Measurements from ENCODE around the gene B3GNT3. TPM values are rescaled to one million over a fixed set of nuclear protein-coding genes. Genes with fewer than 3 reads are reported as not detected.

The B3GNT3 gene
- total RNA-seq, 1 experiment from 2014 or later, result 2.8 TPM

DNA sequence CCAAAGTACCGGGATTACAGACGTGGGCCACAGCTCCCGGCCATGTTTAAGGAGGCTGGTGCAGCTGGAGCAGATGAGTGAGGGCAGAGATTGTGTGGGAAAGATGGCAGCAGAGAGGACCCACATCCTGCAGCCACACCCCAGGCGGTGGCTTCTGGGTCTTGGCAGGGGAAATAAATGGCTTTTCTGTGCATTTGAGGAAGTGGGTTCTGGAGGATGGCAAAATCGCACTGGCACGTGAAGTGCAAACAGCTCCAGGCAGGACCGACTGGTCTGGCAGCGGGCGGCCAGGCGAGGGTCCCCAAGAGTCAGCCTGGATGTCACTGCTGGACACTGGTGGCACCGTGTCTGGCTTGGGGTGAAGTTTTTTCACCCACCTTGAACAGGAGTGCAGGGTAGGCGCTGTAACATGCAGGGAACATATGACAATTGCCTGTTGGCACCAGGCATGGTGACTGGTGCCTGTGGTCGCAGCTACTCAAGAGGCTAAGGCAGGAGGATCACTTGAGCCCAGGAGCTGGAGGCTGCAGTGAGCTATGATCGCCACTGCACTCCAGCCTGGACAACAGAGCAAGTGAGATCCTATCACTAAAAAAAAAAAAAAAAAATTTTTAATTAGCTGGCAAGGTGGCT is 8.4 kb downstream of the B3GNT3 start:
- H3K4me3 ChIP-seq (ENCODE audit: low read depth, low read length), result no peak overlapping the region
- no peaks in the 10 kb centered on the region; the same call in 1 of the 2 replicates for H3K4me1 ChIP-seq
- H3K4me1 Mint-ChIP-seq (ENCODE audit: low read depth, unreplicated experiment), result no peaks in the 10 kb centered on the region
- ChIA-PET POLR2A (no interaction called here), CTCF (interaction anchor here (1.4 kb wide), 1 partner anchor 56 kb away, joined by 8 read pairs; the partner anchor contains the start of gene RPL18A)
- H3K4me3 Mint-ChIP-seq (ENCODE audit: unreplicated experiment), result no peak overlapping the region
- no peaks in the 10 kb centered on the region for H3K9me3 Mint-ChIP-seq (ENCODE audit: unreplicated experiment)
- intact Hi-C loops (cut with micrococcal nuclease; ENCODE audit: unreplicated experiment), result no loop called here
- H3K27ac Mint-ChIP-seq (ENCODE audit: unreplicated experiment), result no peak overlapping the region
- no peaks in the 10 kb centered on the region for H3K36me3 ChIP-seq (ENCODE audit: control insufficient read depth, insufficient read depth, low read length)
- BruUV-seq (replicated peaks), result no TSS peak
- no peaks in the 10 kb centered on the region for H3K9me3 ChIP-seq
- no peak for DNase-seq
- no peaks in the 10 kb centered on the region for H3K27me3 Mint-ChIP-seq (ENCODE audit: insufficient read depth, unreplicated experiment)
- no peaks in the 10 kb centered on the region for H3K27me3 ChIP-seq (replicated peaks; ENCODE audit: control insufficient read depth, insufficient read depth, low read length)
- TF ChIP-seq, protein P1, sequence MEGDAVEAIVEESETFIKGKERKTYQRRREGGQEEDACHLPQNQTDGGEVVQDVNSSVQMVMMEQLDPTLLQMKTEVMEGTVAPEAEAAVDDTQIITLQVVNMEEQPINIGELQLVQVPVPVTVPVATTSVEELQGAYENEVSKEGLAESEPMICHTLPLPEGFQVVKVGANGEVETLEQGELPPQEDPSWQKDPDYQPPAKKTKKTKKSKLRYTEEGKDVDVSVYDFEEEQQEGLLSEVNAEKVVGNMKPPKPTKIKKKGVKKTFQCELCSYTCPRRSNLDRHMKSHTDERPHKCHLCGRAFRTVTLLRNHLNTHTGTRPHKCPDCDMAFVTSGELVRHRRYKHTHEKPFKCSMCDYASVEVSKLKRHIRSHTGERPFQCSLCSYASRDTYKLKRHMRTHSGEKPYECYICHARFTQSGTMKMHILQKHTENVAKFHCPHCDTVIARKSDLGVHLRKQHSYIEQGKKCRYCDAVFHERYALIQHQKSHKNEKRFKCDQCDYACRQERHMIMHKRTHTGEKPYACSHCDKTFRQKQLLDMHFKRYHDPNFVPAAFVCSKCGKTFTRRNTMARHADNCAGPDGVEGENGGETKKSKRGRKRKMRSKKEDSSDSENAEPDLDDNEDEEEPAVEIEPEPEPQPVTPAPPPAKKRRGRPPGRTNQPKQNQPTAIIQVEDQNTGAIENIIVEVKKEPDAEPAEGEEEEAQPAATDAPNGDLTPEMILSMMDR (IDR thresholded peaks at IDR 0.05; ENCODE audit: insufficient read depth in 1 of 2, low read depth in 1 of 2, low read length in 1 of 2, severe bottlenecking in 1 of 2, unreplicated experiment in 1 of 2), result no peak
- no peaks in the 10 kb centered on the region for H3K36me3 Mint-ChIP-seq (ENCODE audit: insufficient read depth, unreplicated experiment)

- no peak overlapping the region for H3K4me3 ChIP-seq (ENCODE audit: low read depth, low read length)
- ChIA-PET CTCF (no interaction called here), POLR2A (no interaction called here)
- Mint-ChIP-seq H3K27ac (ENCODE audit: unreplicated experiment) (no peak overlapping the region), H3K9me3 (ENCODE audit: unreplicated experiment) (no peaks in the 10 kb centered on the region), H3K36me3 (ENCODE audit: insufficient read depth, unreplicated experiment) (no peaks in the 10 kb centered on the region), H3K27me3 (ENCODE audit: insufficient read depth, unreplicated experiment) (no peaks in the 10 kb centered on the region), H3K4me3 (ENCODE audit: unreplicated experiment) (no peak overlapping the region), H3K4me1 (ENCODE audit: low read depth, unreplicated experiment) (no peaks in the 10 kb centered on the region)
- DNase-seq, result no peak
- intact Hi-C loops (cut with micrococcal nuclease; ENCODE audit: unreplicated experiment), result no loop called here
- no TSS peak for BruUV-seq (replicated peaks)
- no peaks in the 10 kb centered on the region for H3K27me3 ChIP-seq (replicated peaks; ENCODE audit: control insufficient read depth, insufficient read depth, low read length)
- H3K4me1 ChIP-seq, result no peaks in the 10 kb centered on the region
- no peaks in the 10 kb centered on the region for H3K36me3 ChIP-seq (ENCODE audit: control insufficient read depth, insufficient read depth, low read length)
- no peaks in the 10 kb centered on the region for H3K9me3 ChIP-seq
- TF ChIP-seq, protein P1 (IDR thresholded peaks at IDR 0.05; ENCODE audit: insufficient read depth in 1 of 2, low read depth in 1 of 2, low read length in 1 of 2, severe bottlenecking in 1 of 2, unreplicated experiment in 1 of 2), result no peak
Measured at GRCh38 chr19:17805427-17805826, 10.5 kb downstream of the B3GNT3 start.

- H3K4me1 Mint-ChIP-seq (ENCODE audit: low read depth, unreplicated experiment), result no peaks in the 10 kb centered on the region
- Histone ChIP-seq H3K27me3 (replicated peaks; ENCODE audit: control insufficient read depth, insufficient read depth, low read length) (no peaks in the 10 kb centered on the region), H3K4me3 (ENCODE audit: low read depth, low read length) (no peak overlapping the region), H3K9me3 (no peaks in the 10 kb centered on the region), H3K36me3 (ENCODE audit: control insufficient read depth, insufficient read depth, low read length) (no peaks in the 10 kb centered on the region), H3K4me1 (no peaks in the 10 kb centered on the region)
- no peaks in the 10 kb centered on the region for H3K9me3 Mint-ChIP-seq (ENCODE audit: unreplicated experiment)
- POLR2A ChIA-PET, result no interaction called here
- TF ChIP-seq, protein P1 (IDR thresholded peaks at IDR 0.05; ENCODE audit: insufficient read depth in 1 of 2, low read depth in 1 of 2, low read length in 1 of 2, severe bottlenecking in 1 of 2, unreplicated experiment in 1 of 2), result no peak
- no peak for DNase-seq
- BruUV-seq (replicated peaks), result no TSS peak
- H3K4me3 Mint-ChIP-seq (ENCODE audit: unreplicated experiment), result no peak overlapping the region
- no peaks in the 10 kb centered on the region for H3K27me3 Mint-ChIP-seq (ENCODE audit: insufficient read depth, unreplicated experiment)
- intact Hi-C loops (cut with micrococcal nuclease; ENCODE audit: unreplicated experiment), result no loop called here
- CTCF ChIA-PET, result interaction anchor here (0.6 kb wide), 1 partner anchor 27 kb away, joined by 3 read pairs; no protein-coding TSS in a partner anchor
- H3K27ac Mint-ChIP-seq (ENCODE audit: unreplicated experiment), result no peak overlapping the region
- H3K36me3 Mint-ChIP-seq (ENCODE audit: insufficient read depth, unreplicated experiment), result no peaks in the 10 kb centered on the region
Measured at GRCh38 chr19:17806945-17807344, 12.0 kb downstream of the B3GNT3 start.

Data from Caco-2 (cell line).